Chondrocyte (in vitro differentiated cells): ENCODE measurements around the gene WFS1. TPM values are rescaled to one million over a fixed set of nuclear protein-coding genes. Genes with fewer than 3 reads are reported as not detected.

Experiments
- DNase-seq: peaks from one replicate; pipeline ENCODE4 v3.0.0; 2021; ENCODE audit warnings: mixed read lengths, low spot score
- H3K27ac Mint-ChIP-seq: one replicate; pipeline ENCODE4 v1.8.0; 2021; ENCODE audit warnings: mild to moderate bottlenecking, moderate library complexity, mixed read lengths; ENCODE audit not compliant: unreplicated experiment
- H3K27me3 Mint-ChIP-seq: 2 replicates; pipeline ENCODE4 v1.8.0; 2021; ENCODE audit warnings: low read depth, mixed read lengths
- H3K36me3 Mint-ChIP-seq: 2 replicates; pipeline ENCODE4 v1.8.0; 2021; ENCODE audit warnings: low read depth, mixed read lengths
- H3K4me1 Mint-ChIP-seq: 2 replicates; pipeline ENCODE4 v1.8.0; 2021; ENCODE audit warnings: low read depth, mild to moderate bottlenecking, mixed read lengths
- H3K4me3 Mint-ChIP-seq: one replicate; pipeline ENCODE4 v1.8.0; 2021; ENCODE audit warnings: mild to moderate bottlenecking, moderate library complexity, mixed read lengths; ENCODE audit not compliant: unreplicated experiment
- H3K9me3 Mint-ChIP-seq: 2 replicates; pipeline ENCODE4 v1.8.0; 2021; ENCODE audit warnings: low read depth, mixed read lengths
- CTCF ChIP-seq: fragments of 200-600 bp; sonication (generic); IDR thresholded peaks from 2 replicates; pipeline ENCODE4 v1.5.0; 2021; ENCODE audit warnings: antibody characterized with exemption, mild to moderate bottlenecking, moderate library complexity
- total RNA-seq: library from RNA; stranded (reverse); gene quantifications from 3 replicates; pipeline ENCODE4 v1.2.1, GENCODE V29; 2021

WFS1 gene
- total RNA-seq, 1 donor from 2014 or later: 54.6 TPM

DNA sequence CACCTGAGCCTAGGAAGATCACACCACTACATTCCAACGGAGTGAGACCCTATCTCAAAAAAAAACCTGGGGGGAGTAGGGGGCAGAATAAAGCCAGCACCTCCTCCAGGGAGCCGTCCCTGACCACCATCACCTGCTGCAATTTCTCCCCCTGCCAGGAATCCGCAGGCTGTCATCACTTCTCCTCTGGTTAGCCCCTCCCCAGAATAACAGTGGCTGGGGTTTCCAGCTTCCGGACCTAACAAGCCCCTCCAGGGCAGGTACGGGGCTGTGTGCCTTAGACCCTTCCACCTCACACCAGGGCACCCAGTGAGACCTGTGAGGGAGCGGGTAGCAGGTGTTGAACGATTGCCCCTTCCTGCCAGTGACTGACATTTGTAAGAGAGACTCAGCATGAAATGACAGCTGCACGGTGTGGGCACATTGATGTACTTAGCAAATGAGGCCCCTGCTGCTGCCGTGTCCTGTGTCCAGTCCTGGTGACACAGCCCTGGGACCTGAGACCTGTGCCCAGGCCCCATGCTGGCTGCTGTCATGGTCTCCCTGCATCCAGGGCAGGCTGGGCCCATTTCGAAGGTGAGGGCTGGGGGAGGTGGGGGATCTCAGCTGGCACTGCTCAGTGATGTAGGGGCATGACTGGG lies 6.7 kb upstream of the WFS1 start:
- no peak for TF ChIP-seq CTCF
- Mint-ChIP-seq H3K27me3 (peaks cover 33% of the 10 kb centered on the region), H3K27ac (no peak overlapping the region), H3K9me3 (no peaks in the 10 kb centered on the region), H3K36me3 (no peaks in the 10 kb centered on the region), H3K4me1 (no peaks in the 10 kb centered on the region), H3K4me3 (no peak overlapping the region)
- peak; percentile 58 for DNase-seq

DNA sequence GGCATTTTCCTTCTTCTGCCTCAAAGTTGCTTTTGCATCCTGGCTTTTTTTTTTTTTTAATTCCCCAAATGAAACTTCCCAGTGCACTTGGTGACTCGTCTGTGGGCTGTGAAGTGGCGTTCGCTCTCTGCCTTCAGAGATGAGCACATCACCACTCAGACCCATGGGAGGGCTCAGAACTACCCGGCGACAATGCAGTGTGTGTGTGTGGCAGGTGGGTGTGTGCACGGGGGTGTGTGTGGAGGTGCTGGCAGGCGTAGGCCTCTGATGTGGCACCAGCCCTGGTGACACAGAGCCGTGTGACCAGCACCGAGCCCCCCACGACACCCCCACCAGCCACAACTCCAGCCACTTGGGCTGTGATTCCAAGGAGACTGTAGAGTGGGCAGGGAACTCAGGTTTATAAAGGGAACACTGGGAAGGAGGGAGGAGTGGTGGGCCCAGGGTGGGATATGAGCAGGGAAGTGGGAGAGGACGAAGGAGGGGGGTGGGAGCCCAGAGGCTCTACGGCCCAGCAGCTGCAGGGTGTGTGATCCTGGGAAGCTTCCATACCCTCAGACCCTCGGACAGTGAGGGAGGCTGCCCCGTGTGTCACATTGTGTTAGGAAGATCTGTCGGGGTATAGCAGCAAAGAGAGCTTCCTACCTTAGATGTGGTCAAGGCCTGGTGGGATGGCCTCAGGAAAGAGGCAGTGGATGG lies 6.0 kb upstream of the WFS1 start:
- Mint-ChIP-seq H3K9me3 (no peaks in the 10 kb centered on the region), H3K36me3 (no peaks in the 10 kb centered on the region), H3K4me1 (no peaks in the 10 kb centered on the region), H3K4me3 (no peak overlapping the region), H3K27me3 (peaks cover 35% of the 10 kb centered on the region), H3K27ac (no peak overlapping the region)
- TF ChIP-seq CTCF: no peak
- DNase-seq: peak; percentile 75

DNA sequence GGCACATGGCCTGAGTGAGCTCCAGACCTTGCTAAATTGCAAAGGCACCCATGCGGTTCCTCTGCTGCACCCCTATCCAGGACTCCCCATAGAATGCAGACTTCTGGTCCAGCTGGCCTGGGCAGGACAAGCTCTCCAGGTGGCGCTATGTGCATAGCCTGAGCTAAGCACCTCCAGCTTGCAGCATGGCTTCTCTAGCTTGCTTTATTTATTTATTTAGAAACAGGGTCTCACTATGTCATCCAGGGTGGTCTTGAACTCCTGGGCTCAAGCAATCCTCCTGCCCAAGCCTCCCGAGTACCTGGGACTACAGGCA lies 5.5 kb upstream of the WFS1 start:
- peaks cover 3% of the 10 kb centered on the region for H3K4me1 Mint-ChIP-seq
- no peak overlapping the region for H3K4me3 Mint-ChIP-seq
- no peaks in the 10 kb centered on the region for H3K9me3 Mint-ChIP-seq
- no peak overlapping the region for H3K27ac Mint-ChIP-seq
- peaks cover 35% of the 10 kb centered on the region for H3K27me3 Mint-ChIP-seq
- no peaks in the 10 kb centered on the region for H3K36me3 Mint-ChIP-seq
- TF ChIP-seq CTCF: peak; percentile 78
- peak; percentile 51 for DNase-seq

- Mint-ChIP-seq H3K27me3 (peaks cover 29% of the 10 kb centered on the region), H3K36me3 (no peaks in the 10 kb centered on the region), H3K4me3 (no peak overlapping the region), H3K27ac (no peak overlapping the region), H3K4me1 (peaks cover 7% of the 10 kb centered on the region), H3K9me3 (no peaks in the 10 kb centered on the region)
- DNase-seq: no peak
- no peak for TF ChIP-seq CTCF
Measured at GRCh38 chr4:6265546-6265945, 4.1 kb upstream of the WFS1 start.

DNA sequence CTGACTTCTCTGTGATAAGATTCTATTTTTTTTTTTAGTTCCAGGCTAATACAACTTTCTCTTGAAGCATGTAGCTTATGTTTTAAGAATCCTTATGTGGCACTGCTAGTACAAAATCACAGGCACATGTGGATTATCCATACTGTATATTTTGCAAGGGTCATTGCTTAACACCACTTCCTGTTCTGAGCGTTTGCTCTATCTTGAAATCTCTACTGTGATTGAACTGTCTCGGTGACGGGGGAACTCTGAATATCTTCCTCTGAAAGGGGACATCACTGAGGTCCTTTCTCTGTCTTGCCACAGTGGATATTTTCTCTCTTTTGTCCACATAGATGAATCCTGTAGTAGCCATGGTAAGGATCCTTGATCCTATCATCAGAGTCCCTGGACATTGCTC lies 2.1 kb upstream of the WFS1 start:
- DNase-seq: no peak
- no peak for TF ChIP-seq CTCF
- H3K9me3 Mint-ChIP-seq: no peaks in the 10 kb centered on the region
- no peak overlapping the region for H3K27ac Mint-ChIP-seq
- no peak overlapping the region for H3K4me3 Mint-ChIP-seq
- H3K36me3 Mint-ChIP-seq: no peaks in the 10 kb centered on the region
- H3K27me3 Mint-ChIP-seq: peaks cover 15% of the 10 kb centered on the region
- peaks cover 27% of the 10 kb centered on the region for H3K4me1 Mint-ChIP-seq
